K562 (cell line): Measurements from ENCODE around the gene UBA3. TPM values are rescaled to one million over a fixed set of nuclear protein-coding genes. Genes with fewer than 3 reads are reported as not detected.

Experiments
- CREB1 ChIP-seq, 2 experiments: sonication (generic) in 1 of 2; formaldehyde crosslinking in 1 of 2; IDR thresholded peaks; 2 replicates each; pipeline versions ENCODE4 v1.6.1 to v1.8.0; 2012 to 2022; ENCODE audit warnings: inconsistent platforms in 1 of 2, mild to moderate bottlenecking in 1 of 2, missing genetic modification reagents in 1 of 2, moderate library complexity in 1 of 2
- E2F3 ChIP-seq: fragments of 250-450 bp; sonication (Bioruptor Pico); IDR thresholded peaks from 2 replicates; pipeline ENCODE4 v1.4.0; 2020; ENCODE audit warnings: mild to moderate bottlenecking
- EGR1 ChIP-seq: fragments of 450-650 bp; conservative IDR thresholded peaks from 2 replicates; pipeline ENCODE4 v1.6.1; 2017; ENCODE audit warnings: mild to moderate bottlenecking
- GABPA ChIP-seq: fragments of 200-800 bp; sonication (Bioruptor generic); conservative IDR thresholded peaks from 2 replicates; pipeline ENCODE4 v1.6.1; 2016; ENCODE audit warnings: low read depth, missing genetic modification characterization, missing compliant biosample characterization
- GTF3C2 ChIP-seq: IDR thresholded peaks from 3 replicates; pipeline ENCODE4 v1.6.1; 2011; ENCODE audit warnings: borderline replicate concordance, mild to moderate bottlenecking, moderate library complexity; ENCODE audit not compliant: insufficient read length; ENCODE audit errors: extremely low read depth
- HIVEP1 ChIP-seq: fragments of 250-450 bp; sonication (Bioruptor Pico); IDR thresholded peaks from 2 replicates; pipeline ENCODE4 v1.4.0; 2020; ENCODE audit warnings: mild to moderate bottlenecking
- NR2C2 ChIP-seq, 2 experiments: fragments of 200-800 bp in 1 of 2; sonication (Bioruptor generic) in 1 of 2; sonication (generic) in 1 of 2; formaldehyde crosslinking in 1 of 2; IDR thresholded peaks; 2 replicates each; pipeline versions ENCODE4 v1.6.1 to v1.8.0; 2016 to 2022; ENCODE audit warnings: mild to moderate bottlenecking in 1 of 2, missing compliant biosample characterization in 1 of 2, missing genetic modification characterization in 1 of 2, missing genetic modification reagents in 1 of 2
- POLR2A ChIP-seq: fragments of 450-650 bp; conservative IDR thresholded peaks from 2 replicates; pipeline ENCODE4 v1.6.1; 2016
- POU5F1 ChIP-seq: fragments of 150-350 bp; IDR thresholded peaks from 2 replicates; pipeline ENCODE4 v1.6.1; 2014; ENCODE audit warnings: borderline replicate concordance, low read length, low read depth, mild to moderate bottlenecking; ENCODE audit not compliant: partially characterized antibody
- TAL1 ChIP-seq: fragments of 450-650 bp; IDR thresholded peaks from 2 replicates; pipeline ENCODE4 v1.6.1; 2016; ENCODE audit warnings: mild to moderate bottlenecking
- ZBTB26 ChIP-seq: fragments of 450-650 bp; formaldehyde crosslinking; IDR thresholded peaks from 2 replicates; pipeline ENCODE4 v1.4.0; 2022; ENCODE audit warnings: missing genetic modification characterization
- ZBTB40 ChIP-seq, 2 experiments: fragments of 450-650 bp in 1 of 2; sonication (generic) in 1 of 2; formaldehyde crosslinking in 1 of 2; IDR thresholded peaks; 2 replicates each; pipeline versions ENCODE4 v1.7.1 to v1.9.0; 2016 to 2022; ENCODE audit warnings: inconsistent platforms in 1 of 2, mild to moderate bottlenecking in 1 of 2, missing genetic modification reagents in 1 of 2
- polyA plus RNA-seq, 8 experiments: library from polyadenylated mRNA; depleted of rRNA in 4 of 8; stranded (reverse) in 5 of 8; unstranded in 3 of 8; fragments of >200 nt; fragmentation: Nextera tagmentation in 2 of 8; fragmentation: Illumina TruSeq in 1 of 8; extraction: Ambion mirVana in 2 of 8; extraction: Trizol in 1 of 8; gene quantifications; 2 replicates each; pipeline versions ENCODE4 v1.2.1 to v1.2.3, GENCODE V29; 2011 to 2014; ENCODE audit warnings: inconsistent platforms in 1 of 8, missing spikeins in 1 of 8
- total RNA-seq, 7 experiments: library from RNA; depleted of rRNA in 6 of 7; stranded (reverse); fragments of >200 nt in 6 of 7; fragmentation: Illumina TruSeq in 2 of 7; extraction: Trizol in 2 of 7; gene quantifications; 2 replicates each; pipeline versions ENCODE4 v1.2.1 to v1.2.3, GENCODE V29; 2011 to 2021; ENCODE audit warnings: low replicate concordance in 1 of 7

Gene UBA3
- total and polyA plus RNA-seq, 9 of the 15 experiments (the other 6 are each of a cell fraction or from before 2014, with no cell fraction given): 23.2 to 80.0 (median 38.6) TPM

GRCh38 chr3:69014022-69014580 lies 66.1 kb downstream of the UBA3 start (continued):
- TF ChIP-seq ZBTB40 (IDR thresholded peaks at IDR 0.05) (no peak), ZBTB40 (CRISPR knock-in tag; IDR thresholded peaks at IDR 0.05) (no peak), HIVEP1 (CRISPR knock-in tag) (no peak), ZBTB26 (no peak), GABPA (no peak), EGR1 (no peak), CREB1 (IDR thresholded peaks at IDR 0.05) (no peak), CREB1 (CRISPR knock-in tag; IDR thresholded peaks at IDR 0.05) (0 out of 2 replicates have a peak, but pooled peaks have one; percentile 4), TAL1 (no peak), E2F3 (no peak), POLR2A (0 out of 2 replicates have a peak, but pooled peaks have one; percentile 5), GTF3C2 (no peak), NR2C2 (CRISPR knock-in tag; IDR thresholded peaks at IDR 0.05) (no peak), NR2C2 (tag; IDR thresholded peaks at IDR 0.05) (no peak), POU5F1 (no peak)
- TF ChIP-seq, all 486 proteins: peak for 6
